Measurements from ENCODE around the gene PPM1D. TPM values are rescaled to one million over a fixed set of nuclear protein-coding genes. Genes with fewer than 3 reads are reported as not detected.
"Not testable (repeated sequence)": the region's sequence is repeated elsewhere in the genome, so short reads cannot be mapped to it uniquely, and the experiment has no call there.

PPM1D gene
- total and polyA plus RNA-seq, 12 donors = 3.1 to 10.6 (median 7.5) TPM

DNA sequence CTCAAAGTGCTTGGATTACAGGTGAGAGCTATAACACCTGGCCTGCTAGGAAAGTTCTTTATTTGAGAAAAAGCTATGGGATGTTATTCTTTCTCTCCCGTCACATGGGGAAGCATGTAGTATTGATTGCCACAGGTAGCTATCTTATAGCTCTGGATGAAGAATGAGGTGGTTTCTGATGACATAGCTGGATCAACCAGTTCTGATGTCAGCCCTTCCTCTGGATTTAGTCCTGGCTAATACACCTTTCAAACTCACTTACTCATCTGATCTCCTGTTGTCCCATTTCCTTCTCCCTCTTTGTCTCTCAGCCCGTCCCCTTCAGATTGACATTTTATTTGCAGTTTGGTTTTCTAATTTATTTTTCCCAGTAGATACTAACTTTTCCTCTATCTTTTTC, 14.1 kb upstream of the PPM1D start:
- no peaks in the 10 kb centered on the region for H3K36me3 ChIP-seq
- H3K4me3 ChIP-seq = no peak overlapping the region
- no peaks in the 10 kb centered on the region for H3K4me1 ChIP-seq
- H3K27me3 ChIP-seq = no peaks in the 10 kb centered on the region
- 92 to 96% methylated on average over 2 of the region's 2 CpGs for WGBS, 2 donors
- ATAC-seq (no peak), DNase-seq (no peak)
- intact Hi-C loops (cut with DNase I) = no loop called here
- no peaks in the 10 kb centered on the region for H3K9me3 ChIP-seq
- TF ChIP-seq, protein P1, sequence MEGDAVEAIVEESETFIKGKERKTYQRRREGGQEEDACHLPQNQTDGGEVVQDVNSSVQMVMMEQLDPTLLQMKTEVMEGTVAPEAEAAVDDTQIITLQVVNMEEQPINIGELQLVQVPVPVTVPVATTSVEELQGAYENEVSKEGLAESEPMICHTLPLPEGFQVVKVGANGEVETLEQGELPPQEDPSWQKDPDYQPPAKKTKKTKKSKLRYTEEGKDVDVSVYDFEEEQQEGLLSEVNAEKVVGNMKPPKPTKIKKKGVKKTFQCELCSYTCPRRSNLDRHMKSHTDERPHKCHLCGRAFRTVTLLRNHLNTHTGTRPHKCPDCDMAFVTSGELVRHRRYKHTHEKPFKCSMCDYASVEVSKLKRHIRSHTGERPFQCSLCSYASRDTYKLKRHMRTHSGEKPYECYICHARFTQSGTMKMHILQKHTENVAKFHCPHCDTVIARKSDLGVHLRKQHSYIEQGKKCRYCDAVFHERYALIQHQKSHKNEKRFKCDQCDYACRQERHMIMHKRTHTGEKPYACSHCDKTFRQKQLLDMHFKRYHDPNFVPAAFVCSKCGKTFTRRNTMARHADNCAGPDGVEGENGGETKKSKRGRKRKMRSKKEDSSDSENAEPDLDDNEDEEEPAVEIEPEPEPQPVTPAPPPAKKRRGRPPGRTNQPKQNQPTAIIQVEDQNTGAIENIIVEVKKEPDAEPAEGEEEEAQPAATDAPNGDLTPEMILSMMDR (IDR thresholded peaks at IDR 0.05) = no peak
- no peak overlapping the region for H3K27ac ChIP-seq

- DNase-seq (no peak), ATAC-seq (no peak)
- no peaks in the 10 kb centered on the region for H3K9me3 ChIP-seq
- H3K4me1 ChIP-seq = no peaks in the 10 kb centered on the region
- no peak overlapping the region for H3K4me3 ChIP-seq
- intact Hi-C loops (cut with DNase I) = no loop called here
- H3K27ac ChIP-seq = no peak overlapping the region
- no peaks in the 10 kb centered on the region for H3K27me3 ChIP-seq
- TF ChIP-seq, protein P1 (IDR thresholded peaks at IDR 0.05) = peak in 6 of 9 donors; percentile 12 to 44 (median 36)
- WGBS, 2 donors = 56 to 69% methylated on average over 3 of the region's 3 CpGs
- no peaks in the 10 kb centered on the region for H3K36me3 ChIP-seq
Observed at GRCh38 chr17:60586288-60586974, 13.6 kb upstream of the PPM1D start.

- 51 to 69% methylated on average over 5 of the region's 5 CpGs for WGBS, 2 donors
- Histone ChIP-seq H3K9me3 (no peaks in the 10 kb centered on the region), H3K4me1 (no peaks in the 10 kb centered on the region), H3K27ac (no peak overlapping the region), H3K4me3 (no peak overlapping the region), H3K36me3 (no peaks in the 10 kb centered on the region), H3K27me3 (no peaks in the 10 kb centered on the region)
- TF ChIP-seq, protein P1 (IDR thresholded peaks at IDR 0.05) = no peak
- intact Hi-C loops (cut with DNase I) = no loop called here
- ATAC-seq (no peak), DNase-seq (no peak)
Observed at GRCh38 chr17:60590070-60590469, 9.9 kb upstream of the PPM1D start.

DNA sequence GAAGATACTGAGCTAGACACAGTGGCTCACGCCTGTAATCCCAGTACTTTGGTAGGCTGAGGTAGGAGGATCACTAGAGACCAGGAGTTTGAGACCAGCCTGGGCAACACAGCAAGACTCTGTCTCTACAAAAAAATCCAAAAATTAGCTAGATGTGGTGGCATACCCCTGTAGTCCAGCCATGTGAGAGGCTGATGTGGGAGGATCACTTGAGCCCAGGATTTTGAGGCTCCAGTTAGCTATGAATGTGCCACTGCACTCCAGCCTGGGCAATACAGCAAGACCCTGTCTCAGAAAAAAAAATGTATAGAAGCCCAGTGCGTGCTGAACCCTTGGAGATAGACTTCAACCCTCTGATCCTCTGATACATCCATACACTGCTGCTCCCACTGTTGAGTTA, 7.2 kb upstream of the PPM1D start:
- Histone ChIP-seq H3K4me1 (peaks cover 0 to 5% (median 0%) of the 10 kb centered on the region in 9 donors), H3K27ac (no peak overlapping the region), H3K36me3 (no peaks in the 10 kb centered on the region), H3K4me3 (no peak overlapping the region), H3K9me3 (no peaks in the 10 kb centered on the region), H3K27me3 (no peaks in the 10 kb centered on the region)
- WGBS, 2 donors = 93 to 95% methylated on average over 2 of the region's 2 CpGs
- DNase-seq = no peak
- intact Hi-C loops (cut with DNase I) = no loop called here
- ATAC-seq = no peak
- TF ChIP-seq, protein P1 (IDR thresholded peaks at IDR 0.05) = no peak

DNA sequence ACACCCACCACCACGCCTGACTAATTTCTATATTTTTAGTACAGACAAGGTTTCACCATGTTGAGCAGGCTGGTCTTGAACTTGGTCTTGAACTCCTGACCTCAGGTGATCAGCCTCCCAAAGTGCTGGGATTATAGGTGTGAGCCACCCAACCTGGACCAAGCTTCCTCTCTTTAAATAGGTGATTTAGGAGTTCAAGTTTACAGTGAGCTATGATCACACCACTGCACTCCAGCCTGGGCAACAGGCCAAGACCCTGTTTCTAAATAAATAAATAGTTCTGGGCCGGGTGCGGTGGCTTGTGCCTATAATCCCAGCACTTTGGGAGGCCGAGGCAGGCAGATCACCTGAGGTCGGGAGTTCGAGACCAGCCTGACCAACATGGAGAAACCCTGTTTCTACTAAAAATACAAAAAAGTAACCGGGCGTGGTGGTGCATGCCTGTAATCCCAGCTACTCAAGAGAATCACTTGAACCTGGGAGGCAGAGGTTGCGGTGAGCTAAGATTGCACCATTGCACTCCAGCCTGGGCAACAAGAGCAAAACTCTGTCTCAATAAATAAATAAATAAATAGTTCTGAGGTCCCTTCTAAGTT, 6.5 kb upstream of the PPM1D start:
- H3K36me3 ChIP-seq, H3K27me3 ChIP-seq: not testable (repeated sequence)

GRCh38 chr17:60594170-60594569, 5.8 kb upstream of the PPM1D start:
- H3K36me3 ChIP-seq; H3K9me3 ChIP-seq; intact Hi-C loops (cut with DNase I); H3K4me3 ChIP-seq; DNase-seq; H3K27ac ChIP-seq; H3K27me3 ChIP-seq; ATAC-seq: not testable (repeated sequence)
- whole genome bisulfite sequencing, 2 donors = 93 to 97% methylated on average over 7 of the region's 7 CpGs
- H3K4me1 ChIP-seq = peaks cover 0 to 20% (median 6%) of the 10 kb centered on the region in 9 donors

More for the DNA sequence above, 6.5 kb upstream of the PPM1D start:
- intact Hi-C loops (cut with DNase I); DNase-seq; H3K9me3 ChIP-seq; H3K27ac ChIP-seq; ATAC-seq; H3K4me3 ChIP-seq: not testable (repeated sequence)
- WGBS, 2 donors = 73 to 83% methylated on average over 9 of the region's 9 CpGs
- peaks cover 0 to 13% (median 0%) of the 10 kb centered on the region in 9 donors for H3K4me1 ChIP-seq
